ENCODE measurements around the gene YPEL2.

DNA sequence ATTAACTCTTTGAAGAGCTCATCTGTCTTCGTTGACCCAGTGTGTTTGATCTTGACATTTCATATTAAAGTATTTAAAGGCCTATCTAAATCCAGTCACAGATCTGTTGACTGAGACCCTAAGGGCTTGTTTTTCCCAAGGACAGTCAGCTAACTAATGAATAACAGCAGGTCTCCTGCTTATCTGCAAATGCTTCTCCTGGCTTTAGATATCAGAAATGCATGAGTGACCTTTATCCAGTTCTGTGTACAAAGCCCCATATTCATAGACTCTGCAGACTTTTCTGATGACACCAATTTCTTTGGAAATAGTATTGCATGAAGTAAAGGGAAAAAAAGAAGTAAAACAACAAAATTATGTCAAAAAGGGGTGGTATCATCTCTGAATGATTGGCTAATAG, 70.3 kb downstream of the YPEL2 start:
- TF ChIP-seq, protein P1, sequence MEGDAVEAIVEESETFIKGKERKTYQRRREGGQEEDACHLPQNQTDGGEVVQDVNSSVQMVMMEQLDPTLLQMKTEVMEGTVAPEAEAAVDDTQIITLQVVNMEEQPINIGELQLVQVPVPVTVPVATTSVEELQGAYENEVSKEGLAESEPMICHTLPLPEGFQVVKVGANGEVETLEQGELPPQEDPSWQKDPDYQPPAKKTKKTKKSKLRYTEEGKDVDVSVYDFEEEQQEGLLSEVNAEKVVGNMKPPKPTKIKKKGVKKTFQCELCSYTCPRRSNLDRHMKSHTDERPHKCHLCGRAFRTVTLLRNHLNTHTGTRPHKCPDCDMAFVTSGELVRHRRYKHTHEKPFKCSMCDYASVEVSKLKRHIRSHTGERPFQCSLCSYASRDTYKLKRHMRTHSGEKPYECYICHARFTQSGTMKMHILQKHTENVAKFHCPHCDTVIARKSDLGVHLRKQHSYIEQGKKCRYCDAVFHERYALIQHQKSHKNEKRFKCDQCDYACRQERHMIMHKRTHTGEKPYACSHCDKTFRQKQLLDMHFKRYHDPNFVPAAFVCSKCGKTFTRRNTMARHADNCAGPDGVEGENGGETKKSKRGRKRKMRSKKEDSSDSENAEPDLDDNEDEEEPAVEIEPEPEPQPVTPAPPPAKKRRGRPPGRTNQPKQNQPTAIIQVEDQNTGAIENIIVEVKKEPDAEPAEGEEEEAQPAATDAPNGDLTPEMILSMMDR (conservative IDR thresholded peaks at IDR 0.05 in 1 of 2, IDR thresholded peaks at IDR 0.05 in 1 of 2; ENCODE audit: low read depth in 1 of 2, low read length in 2 of 2), result no peak
- TF ChIP-seq EZH2 (IDR thresholded peaks at IDR 0.05; ENCODE audit: low read length, missing control alignments), result no peak
